Dermis blood vessel endothelial cell (primary cell): ENCODE data around the gene ENC1. TPM values are rescaled to one million over a fixed set of nuclear protein-coding genes. Genes with fewer than 3 reads are reported as not detected.
A peak's percentile ranks its signal among the peaks of the same experiment; 100 is the strongest.

Experiments
- DNase-seq: peaks from one replicate; pipeline ENCODE4 v3.0.0; 2010
- total RNA-seq: library from RNA; depleted of rRNA; stranded (reverse); fragments of >200 nt; gene quantifications from 2 replicates; pipeline ENCODE4 v1.2.3, GENCODE V29; 2014

The ENC1 gene
- total RNA-seq, 1 donor from 2014 or later, result 32.2 TPM

- no peak for DNase-seq
These were observed 14.7 kb upstream of the ENC1 start for GRCh38 chr5:74655206-74655605.

- DNase-seq, result no peak
These were observed 13.5 kb upstream of the ENC1 start for GRCh38 chr5:74653991-74654390.

GRCh38 chr5:74652576-74652975 is 12.0 kb upstream of the ENC1 start:
- no peak for DNase-seq

GRCh38 chr5:74651710-74652109 is 11.2 kb upstream of the ENC1 start:
- DNase-seq, result no peak

- no peak for DNase-seq
These were observed 9.0 kb upstream of the ENC1 start for GRCh38 chr5:74649421-74649973.

GRCh38 chr5:74648835-74649293 is 8.3 kb upstream of the ENC1 start:
- DNase-seq, result peak; percentile 81

GRCh38 chr5:74647096-74647495 is 6.6 kb upstream of the ENC1 start:
- peak; percentile 33 for DNase-seq

GRCh38 chr5:74643111-74643562 is 2.6 kb upstream of the ENC1 start:
- peak; percentile 94 for DNase-seq

- no peak for DNase-seq
These were observed 2.0 kb upstream of the ENC1 start for GRCh38 chr5:74642543-74642863.

GRCh38 chr5:74641735-74642542 is 1.4 kb upstream of the ENC1 start:
- DNase-seq, result peak; percentile 88

GRCh38 chr5:74640954-74641734 is 616 bp upstream of the ENC1 start:
- peak; percentile 83 for DNase-seq

- DNase-seq, result peak; percentile 61
These were observed 600 bp downstream of the ENC1 start for GRCh38 chr5:74639807-74640449.

GRCh38 chr5:74638970-74639806 is 1.3 kb downstream of the ENC1 start:
- peak; percentile 59 for DNase-seq

- DNase-seq, result no peak
These were observed 2.0 kb downstream of the ENC1 start for GRCh38 chr5:74638544-74638969.

- no peak for DNase-seq
These were observed 4.0 kb downstream of the ENC1 start for GRCh38 chr5:74636552-74636951.

- DNase-seq, result no peak
These were observed 4.4 kb downstream of the ENC1 start for GRCh38 chr5:74636149-74636548.

GRCh38 chr5:74634611-74635286 is 5.8 kb downstream of the ENC1 start:
- DNase-seq, result no peak

- DNase-seq, result no peak
These were observed 6.8 kb downstream of the ENC1 start for GRCh38 chr5:74633695-74634094.

GRCh38 chr5:74632947-74633356 is 7.6 kb downstream of the ENC1 start:
- DNase-seq, result peak; percentile 84

GRCh38 chr5:74631081-74631953 is 9.2 kb downstream of the ENC1 start:
- peak; percentile 79 for DNase-seq
